ENCODE data around the gene BLVRA. TPM values are rescaled to one million over a fixed set of nuclear protein-coding genes. Genes with fewer than 3 reads are reported as not detected.

The BLVRA gene
- total RNA-seq, 4 donors from 2014 or later = 25.4 to 38.9 (median 32.1) TPM

DNA sequence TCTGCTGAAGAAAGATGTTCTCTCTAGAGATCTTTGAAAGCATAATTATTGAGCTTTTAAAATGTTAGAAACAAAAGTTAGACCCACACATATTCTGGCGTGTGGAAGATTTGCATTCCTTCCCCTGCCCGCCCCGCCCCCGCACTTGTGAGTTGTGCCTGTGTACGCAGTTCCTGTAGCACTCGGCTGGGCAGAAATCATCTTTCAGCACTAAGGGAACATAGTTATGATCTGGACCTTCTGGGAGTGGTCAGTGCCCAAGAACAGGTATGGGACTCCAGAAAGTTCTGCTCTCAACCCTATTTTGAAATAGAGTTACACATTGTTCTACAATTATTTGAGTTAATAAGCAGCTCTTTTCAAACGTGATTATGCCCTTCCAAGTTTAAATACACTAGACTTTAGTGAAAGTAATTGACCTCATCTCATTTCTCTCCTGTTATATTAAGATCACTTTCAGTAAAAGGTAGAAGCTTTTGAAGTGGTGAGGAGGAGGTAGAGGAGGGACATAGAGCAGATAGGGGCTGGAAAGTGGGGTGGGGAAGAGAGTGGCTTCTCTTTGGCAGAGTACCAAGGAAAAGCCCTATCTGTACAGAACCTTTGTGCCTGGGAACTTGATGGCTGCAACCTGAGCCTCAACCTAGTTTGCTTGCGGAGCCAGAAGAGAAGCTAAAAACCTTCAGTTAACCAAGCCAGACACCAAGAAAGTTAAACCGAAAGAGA, 5.7 kb downstream of the BLVRA start:
- TF ChIP-seq, protein P1, sequence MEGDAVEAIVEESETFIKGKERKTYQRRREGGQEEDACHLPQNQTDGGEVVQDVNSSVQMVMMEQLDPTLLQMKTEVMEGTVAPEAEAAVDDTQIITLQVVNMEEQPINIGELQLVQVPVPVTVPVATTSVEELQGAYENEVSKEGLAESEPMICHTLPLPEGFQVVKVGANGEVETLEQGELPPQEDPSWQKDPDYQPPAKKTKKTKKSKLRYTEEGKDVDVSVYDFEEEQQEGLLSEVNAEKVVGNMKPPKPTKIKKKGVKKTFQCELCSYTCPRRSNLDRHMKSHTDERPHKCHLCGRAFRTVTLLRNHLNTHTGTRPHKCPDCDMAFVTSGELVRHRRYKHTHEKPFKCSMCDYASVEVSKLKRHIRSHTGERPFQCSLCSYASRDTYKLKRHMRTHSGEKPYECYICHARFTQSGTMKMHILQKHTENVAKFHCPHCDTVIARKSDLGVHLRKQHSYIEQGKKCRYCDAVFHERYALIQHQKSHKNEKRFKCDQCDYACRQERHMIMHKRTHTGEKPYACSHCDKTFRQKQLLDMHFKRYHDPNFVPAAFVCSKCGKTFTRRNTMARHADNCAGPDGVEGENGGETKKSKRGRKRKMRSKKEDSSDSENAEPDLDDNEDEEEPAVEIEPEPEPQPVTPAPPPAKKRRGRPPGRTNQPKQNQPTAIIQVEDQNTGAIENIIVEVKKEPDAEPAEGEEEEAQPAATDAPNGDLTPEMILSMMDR (IDR thresholded peaks at IDR 0.05) = no peak
- TF ChIP-seq POLR2A (IDR thresholded peaks at IDR 0.05) = no peak
- H3K4me3 ChIP-seq (ENCODE audit: low read depth, poor library complexity, severe bottlenecking) = no peak overlapping the region
- intact Hi-C loops (cut with DNase I; ENCODE audit: low total_unique reads) = no loop called here
- DNase-seq (ENCODE audit: low spot score in 2 of 2) = peak; percentile 49 to 83
- 48 to 62% methylated on average over 9 of the region's 9 CpGs for WGBS, 2 donors

DNA sequence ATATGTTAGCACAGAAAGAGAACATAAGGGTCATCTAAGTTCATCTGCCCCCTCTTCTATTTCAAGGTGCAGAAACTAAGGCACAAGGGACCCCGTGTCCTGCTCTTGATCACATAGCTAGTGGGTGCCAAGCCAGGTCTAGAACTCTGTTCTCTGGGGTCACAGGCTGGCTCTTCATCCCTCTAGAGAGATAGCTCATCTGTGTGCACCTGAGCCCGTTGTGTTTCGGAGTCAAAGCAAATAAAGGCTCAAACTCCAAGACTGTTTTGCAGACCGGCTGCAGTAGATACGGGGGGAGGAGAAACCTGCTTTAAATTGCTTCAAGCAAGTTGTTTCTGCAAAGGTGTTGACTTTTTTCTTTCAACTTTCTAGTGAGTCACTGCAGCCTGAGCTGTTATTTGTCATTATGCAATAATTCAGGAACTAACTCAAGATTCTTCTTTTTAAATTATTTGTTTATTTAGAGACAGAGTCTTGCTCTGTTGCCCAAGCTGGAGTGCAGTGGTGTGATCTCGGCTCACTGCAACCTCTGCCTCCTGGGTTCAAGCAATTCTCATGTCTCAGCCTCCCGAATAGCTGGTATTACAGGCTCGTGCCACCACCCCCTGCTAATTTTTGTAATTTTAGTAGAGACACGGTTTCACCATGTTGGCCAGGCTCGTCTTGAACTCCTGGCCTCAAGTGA, 6.5 kb downstream of the BLVRA start:
- WGBS, 2 donors = 54 to 61% methylated on average over 10 of the region's 10 CpGs
- DNase-seq (ENCODE audit: low spot score in 2 of 2) = peak in 1 of 2 donors; percentile 67

DNA sequence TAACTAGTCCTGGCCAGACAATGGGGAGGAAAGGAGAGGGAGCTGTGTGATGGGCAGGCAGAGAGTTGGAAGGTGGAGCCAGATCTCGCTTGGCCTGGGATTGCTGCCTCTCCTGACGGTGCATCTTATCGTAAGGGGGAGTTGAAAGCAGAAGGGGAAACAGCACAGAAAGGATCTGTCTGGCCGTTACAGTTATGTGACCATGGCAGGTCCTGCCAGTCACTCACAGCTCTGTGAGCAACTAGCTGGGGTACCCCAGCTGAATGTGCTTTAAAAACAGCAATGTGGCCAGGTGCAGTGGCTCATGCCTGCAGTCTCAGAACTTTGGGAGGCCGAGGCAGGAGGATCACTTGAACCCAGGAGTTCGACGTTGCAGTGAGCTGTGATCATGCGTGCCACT, 8.1 kb downstream of the BLVRA start:
- intact Hi-C loops (cut with DNase I; ENCODE audit: low total_unique reads) = no loop called here
- WGBS, 2 donors = 76 to 83% methylated on average over 8 of the region's 8 CpGs
- DNase-seq (ENCODE audit: low spot score in 2 of 2) = peak in 1 of 2 donors; percentile 52
- no peak for TF ChIP-seq POLR2A (IDR thresholded peaks at IDR 0.05)
- TF ChIP-seq, protein P1 (IDR thresholded peaks at IDR 0.05) = no peak
- H3K4me3 ChIP-seq (ENCODE audit: low read depth, poor library complexity, severe bottlenecking) = no peak overlapping the region

More for the DNA sequence above, 6.5 kb downstream of the BLVRA start:
- TF ChIP-seq, protein P1 (IDR thresholded peaks at IDR 0.05) = no peak
- no peak for TF ChIP-seq POLR2A (IDR thresholded peaks at IDR 0.05)
- intact Hi-C loops (cut with DNase I; ENCODE audit: low total_unique reads) = no loop called here
- no peak overlapping the region for H3K4me3 ChIP-seq (ENCODE audit: low read depth, poor library complexity, severe bottlenecking)

DNA sequence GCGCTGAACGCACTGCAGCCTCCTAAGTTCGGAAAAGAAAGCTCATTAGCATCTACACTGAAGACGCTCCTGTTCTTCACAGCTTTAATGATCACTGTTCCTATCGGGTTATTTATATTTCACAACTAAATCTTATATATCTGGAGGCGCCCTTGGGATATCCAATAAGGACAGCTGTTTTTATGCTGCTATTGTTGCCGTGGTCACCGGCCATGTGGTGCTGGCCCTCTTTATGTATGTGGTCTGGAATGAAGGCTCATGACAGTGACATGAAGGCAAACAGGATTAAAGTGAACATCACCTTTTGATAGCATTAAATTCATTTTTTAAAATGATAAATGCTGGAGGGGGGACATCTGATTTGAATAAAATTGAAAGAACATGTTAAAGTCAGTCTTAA, 8.8 kb downstream of the BLVRA start:
- WGBS, 2 donors = 83 to 87% methylated on average over 8 of the region's 8 CpGs

DNA sequence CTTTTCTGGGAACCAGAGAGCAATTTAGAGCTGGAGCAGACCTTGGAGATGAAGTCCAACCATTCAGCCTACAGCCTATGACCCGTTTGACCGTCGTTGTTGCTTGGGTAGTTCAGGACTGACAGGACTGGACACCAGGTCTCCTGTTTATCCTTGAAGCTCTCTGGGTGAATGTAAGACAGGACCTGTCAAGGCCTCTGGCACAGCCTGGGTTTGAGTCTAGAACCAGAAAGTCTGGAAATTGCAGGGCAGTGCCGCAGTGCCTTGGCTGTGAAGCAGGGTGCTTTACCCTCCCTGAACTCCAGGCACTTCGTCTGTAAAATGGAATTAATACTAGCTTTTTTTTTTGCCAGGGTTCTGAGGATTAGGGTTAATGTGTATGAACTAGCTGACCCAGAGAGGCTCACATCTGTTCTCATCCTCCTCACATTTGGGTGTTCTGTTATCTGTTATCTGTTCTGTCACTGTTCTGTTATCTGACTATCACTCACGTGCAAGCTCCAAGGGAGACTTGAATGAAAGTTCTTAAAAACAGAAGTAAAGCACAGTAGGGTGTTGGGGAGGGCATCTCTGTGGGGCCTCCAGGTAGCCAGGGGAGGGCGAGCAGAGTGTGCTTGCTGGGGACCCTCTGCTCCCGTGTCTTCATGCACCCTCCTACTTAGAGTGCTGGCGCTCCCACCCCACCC, 9.9 kb downstream of the BLVRA start:
- peak in 1 of 2 donors; percentile 77 for DNase-seq (ENCODE audit: low spot score in 2 of 2)
- no peak overlapping the region for H3K4me3 ChIP-seq (ENCODE audit: low read depth, poor library complexity, severe bottlenecking)
- 66 to 74% methylated on average over 9 of the region's 9 CpGs for WGBS, 2 donors
- TF ChIP-seq, protein P1 (IDR thresholded peaks at IDR 0.05) = no peak
- no peak for TF ChIP-seq POLR2A (IDR thresholded peaks at IDR 0.05)
- intact Hi-C loops (cut with DNase I; ENCODE audit: low total_unique reads) = no loop called here

More for the DNA sequence above, 8.8 kb downstream of the BLVRA start:
- TF ChIP-seq, protein P1 (IDR thresholded peaks at IDR 0.05) = no peak
- TF ChIP-seq POLR2A (IDR thresholded peaks at IDR 0.05) = no peak
- DNase-seq (ENCODE audit: low spot score in 2 of 2) = no peak
- intact Hi-C loops (cut with DNase I; ENCODE audit: low total_unique reads) = no loop called here
- no peak overlapping the region for H3K4me3 ChIP-seq (ENCODE audit: low read depth, poor library complexity, severe bottlenecking)

Data from lower leg skin (tissue), 4 donors.